ENCODE data around the gene UGT2B17. TPM values are rescaled to one million over a fixed set of nuclear protein-coding genes. Genes with fewer than 3 reads are reported as not detected.
"Not testable (repeated sequence)": the region's sequence is repeated elsewhere in the genome, so short reads cannot be mapped to it uniquely, and the experiment has no call there.

Gene UGT2B17
- total RNA-seq, 1 donor from 2014 or later, result not detected

GRCh38 chr4:68569466-68570121 lies 6.5 kb downstream of the UGT2B17 start:
- no peaks in the 10 kb centered on the region for H3K27me3 ChIP-seq (ENCODE audit: control insufficient read depth in 3 of 3, insufficient read depth in 3 of 3, low read length in 3 of 3)
- no peaks in the 10 kb centered on the region for H3K9me3 ChIP-seq (ENCODE audit: control insufficient read depth in 3 of 3, low read length in 3 of 3)
- H3K9ac ChIP-seq (ENCODE audit: low read depth in 1 of 3, low read length in 3 of 3), result no peak overlapping the region
- H3K27ac ChIP-seq (ENCODE audit: low read depth, low read length), result no peak overlapping the region
- H3K36me3 ChIP-seq (ENCODE audit: control insufficient read depth in 3 of 3, insufficient read depth in 3 of 3, low read length in 3 of 3), result no peaks in the 10 kb centered on the region
- H3K4me3 ChIP-seq (ENCODE audit: low read length in 3 of 3), result no peak overlapping the region
- H3K4me1 ChIP-seq (ENCODE audit: control insufficient read depth in 3 of 3, insufficient read depth in 3 of 3, low read length in 3 of 3), result no peaks in the 10 kb centered on the region

DNA sequence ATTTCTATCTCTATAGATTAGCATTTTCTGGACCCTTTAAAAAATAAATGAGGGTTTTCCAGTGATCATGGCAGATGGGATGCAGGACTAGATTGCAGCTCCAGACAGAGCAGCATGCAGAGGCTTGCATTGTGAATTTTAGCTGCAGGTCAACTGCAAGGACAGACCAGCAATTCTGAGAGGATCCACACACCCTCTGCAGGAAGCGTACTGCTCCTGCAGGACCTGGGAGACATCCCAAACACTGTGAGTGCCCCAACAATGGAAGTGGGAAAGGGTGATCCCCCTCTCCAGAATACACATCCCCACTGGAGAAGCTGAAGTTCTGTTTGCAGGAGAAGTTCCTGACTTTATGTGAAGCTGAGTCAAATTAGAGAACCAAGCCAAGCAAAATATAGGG lies 7.1 kb downstream of the UGT2B17 start:
- not testable (repeated sequence) for H3K9ac ChIP-seq (ENCODE audit: low read depth in 1 of 3, low read length in 3 of 3); H3K9me3 ChIP-seq (ENCODE audit: control insufficient read depth in 3 of 3, low read length in 3 of 3); H3K4me1 ChIP-seq (ENCODE audit: control insufficient read depth in 3 of 3, insufficient read depth in 3 of 3, low read length in 3 of 3); H3K27ac ChIP-seq (ENCODE audit: low read depth, low read length); H3K36me3 ChIP-seq (ENCODE audit: control insufficient read depth in 3 of 3, insufficient read depth in 3 of 3, low read length in 3 of 3); H3K4me3 ChIP-seq (ENCODE audit: low read length in 3 of 3); H3K27me3 ChIP-seq (ENCODE audit: control insufficient read depth in 3 of 3, insufficient read depth in 3 of 3, low read length in 3 of 3)

GRCh38 chr4:68568535-68568934 lies 7.6 kb downstream of the UGT2B17 start:
- H3K27ac ChIP-seq (ENCODE audit: low read depth, low read length); H3K36me3 ChIP-seq (ENCODE audit: control insufficient read depth in 3 of 3, insufficient read depth in 3 of 3, low read length in 3 of 3); H3K27me3 ChIP-seq (ENCODE audit: control insufficient read depth in 3 of 3, insufficient read depth in 3 of 3, low read length in 3 of 3); H3K9me3 ChIP-seq (ENCODE audit: control insufficient read depth in 3 of 3, low read length in 3 of 3); H3K4me1 ChIP-seq (ENCODE audit: control insufficient read depth in 3 of 3, insufficient read depth in 3 of 3, low read length in 3 of 3); H3K9ac ChIP-seq (ENCODE audit: low read depth in 1 of 3, low read length in 3 of 3); H3K4me3 ChIP-seq (ENCODE audit: low read length in 3 of 3): not testable (repeated sequence)

GRCh38 chr4:68566364-68566763 lies 9.8 kb downstream of the UGT2B17 start:
- H3K36me3 ChIP-seq (ENCODE audit: control insufficient read depth in 3 of 3, insufficient read depth in 3 of 3, low read length in 3 of 3); H3K9me3 ChIP-seq (ENCODE audit: control insufficient read depth in 3 of 3, low read length in 3 of 3); H3K27ac ChIP-seq (ENCODE audit: low read depth, low read length); H3K4me1 ChIP-seq (ENCODE audit: control insufficient read depth in 3 of 3, insufficient read depth in 3 of 3, low read length in 3 of 3); H3K9ac ChIP-seq (ENCODE audit: low read depth in 1 of 3, low read length in 3 of 3); H3K4me3 ChIP-seq (ENCODE audit: low read length in 3 of 3); H3K27me3 ChIP-seq (ENCODE audit: control insufficient read depth in 3 of 3, insufficient read depth in 3 of 3, low read length in 3 of 3): not testable (repeated sequence)

DNA sequence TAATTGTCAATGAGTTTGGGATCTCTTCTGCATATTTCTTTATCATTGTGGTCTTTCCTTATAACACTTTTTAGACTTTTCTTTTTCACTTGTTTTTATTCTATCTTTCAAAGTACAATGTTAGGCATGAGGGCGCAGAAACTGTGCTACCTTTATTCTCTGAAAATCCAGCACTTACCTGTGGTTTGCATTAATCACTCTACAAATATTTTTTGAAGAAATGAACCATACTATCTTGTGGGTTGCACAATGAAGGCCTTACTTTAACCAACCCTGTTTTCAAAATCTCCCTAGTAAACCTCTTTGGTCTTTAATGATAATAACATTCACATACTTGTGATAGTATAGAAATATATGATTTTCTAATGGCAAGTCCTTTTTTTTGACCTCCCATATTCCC lies 11.0 kb downstream of the UGT2B17 start:
- not testable (repeated sequence) for H3K27ac ChIP-seq (ENCODE audit: low read depth, low read length); H3K36me3 ChIP-seq (ENCODE audit: control insufficient read depth in 3 of 3, insufficient read depth in 3 of 3, low read length in 3 of 3); H3K4me1 ChIP-seq (ENCODE audit: control insufficient read depth in 3 of 3, insufficient read depth in 3 of 3, low read length in 3 of 3); H3K27me3 ChIP-seq (ENCODE audit: control insufficient read depth in 3 of 3, insufficient read depth in 3 of 3, low read length in 3 of 3); H3K9me3 ChIP-seq (ENCODE audit: control insufficient read depth in 3 of 3, low read length in 3 of 3); H3K4me3 ChIP-seq (ENCODE audit: low read length in 3 of 3); H3K9ac ChIP-seq (ENCODE audit: low read depth in 1 of 3, low read length in 3 of 3)

DNA sequence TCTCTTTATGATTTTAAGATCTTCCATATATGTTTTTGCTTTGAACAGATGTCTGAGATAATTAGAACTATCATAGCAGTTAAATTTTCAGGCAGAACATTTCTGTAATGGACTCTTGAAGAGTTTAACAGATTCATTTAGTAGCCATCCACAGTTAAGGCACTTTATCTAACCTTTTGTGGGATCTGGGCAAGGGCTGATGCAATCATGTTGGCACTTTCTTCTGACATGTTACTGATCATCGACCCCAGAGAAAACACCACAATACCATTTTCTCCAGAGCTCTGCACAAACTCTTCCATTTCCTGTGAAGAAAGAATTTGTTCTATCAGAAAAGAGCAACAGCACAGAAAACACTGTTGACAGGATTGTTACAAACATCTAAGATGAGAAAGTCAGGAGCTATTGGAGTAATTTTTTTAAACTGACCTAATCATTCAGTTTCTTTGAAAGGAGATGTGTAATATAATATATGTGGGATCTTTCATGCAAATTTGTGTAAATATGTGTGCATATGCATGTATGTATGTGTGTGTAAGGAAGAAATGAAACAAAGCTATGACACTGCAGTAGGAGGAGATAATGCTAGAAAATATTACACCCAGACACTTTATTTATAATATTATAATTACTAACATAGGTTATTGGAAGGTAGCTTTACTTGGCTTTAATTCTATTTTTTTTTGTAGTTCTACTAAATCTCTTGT lies 15.6 kb downstream of the UGT2B17 start:
- H3K27me3 ChIP-seq (ENCODE audit: control insufficient read depth in 3 of 3, insufficient read depth in 3 of 3, low read length in 3 of 3); H3K4me1 ChIP-seq (ENCODE audit: control insufficient read depth in 3 of 3, insufficient read depth in 3 of 3, low read length in 3 of 3); H3K36me3 ChIP-seq (ENCODE audit: control insufficient read depth in 3 of 3, insufficient read depth in 3 of 3, low read length in 3 of 3); H3K9ac ChIP-seq (ENCODE audit: low read depth in 1 of 3, low read length in 3 of 3); H3K9me3 ChIP-seq (ENCODE audit: control insufficient read depth in 3 of 3, low read length in 3 of 3); H3K27ac ChIP-seq (ENCODE audit: low read depth, low read length); H3K4me3 ChIP-seq (ENCODE audit: low read length in 3 of 3): not testable (repeated sequence)

- H3K27me3 ChIP-seq (ENCODE audit: control insufficient read depth in 3 of 3, insufficient read depth in 3 of 3, low read length in 3 of 3); H3K36me3 ChIP-seq (ENCODE audit: control insufficient read depth in 3 of 3, insufficient read depth in 3 of 3, low read length in 3 of 3); H3K9ac ChIP-seq (ENCODE audit: low read depth in 1 of 3, low read length in 3 of 3); H3K9me3 ChIP-seq (ENCODE audit: control insufficient read depth in 3 of 3, low read length in 3 of 3); H3K27ac ChIP-seq (ENCODE audit: low read depth, low read length); H3K4me3 ChIP-seq (ENCODE audit: low read length in 3 of 3); H3K4me1 ChIP-seq (ENCODE audit: control insufficient read depth in 3 of 3, insufficient read depth in 3 of 3, low read length in 3 of 3): not testable (repeated sequence)
Measured at GRCh38 chr4:68553830-68554229, 22.3 kb downstream of the UGT2B17 start.

DNA sequence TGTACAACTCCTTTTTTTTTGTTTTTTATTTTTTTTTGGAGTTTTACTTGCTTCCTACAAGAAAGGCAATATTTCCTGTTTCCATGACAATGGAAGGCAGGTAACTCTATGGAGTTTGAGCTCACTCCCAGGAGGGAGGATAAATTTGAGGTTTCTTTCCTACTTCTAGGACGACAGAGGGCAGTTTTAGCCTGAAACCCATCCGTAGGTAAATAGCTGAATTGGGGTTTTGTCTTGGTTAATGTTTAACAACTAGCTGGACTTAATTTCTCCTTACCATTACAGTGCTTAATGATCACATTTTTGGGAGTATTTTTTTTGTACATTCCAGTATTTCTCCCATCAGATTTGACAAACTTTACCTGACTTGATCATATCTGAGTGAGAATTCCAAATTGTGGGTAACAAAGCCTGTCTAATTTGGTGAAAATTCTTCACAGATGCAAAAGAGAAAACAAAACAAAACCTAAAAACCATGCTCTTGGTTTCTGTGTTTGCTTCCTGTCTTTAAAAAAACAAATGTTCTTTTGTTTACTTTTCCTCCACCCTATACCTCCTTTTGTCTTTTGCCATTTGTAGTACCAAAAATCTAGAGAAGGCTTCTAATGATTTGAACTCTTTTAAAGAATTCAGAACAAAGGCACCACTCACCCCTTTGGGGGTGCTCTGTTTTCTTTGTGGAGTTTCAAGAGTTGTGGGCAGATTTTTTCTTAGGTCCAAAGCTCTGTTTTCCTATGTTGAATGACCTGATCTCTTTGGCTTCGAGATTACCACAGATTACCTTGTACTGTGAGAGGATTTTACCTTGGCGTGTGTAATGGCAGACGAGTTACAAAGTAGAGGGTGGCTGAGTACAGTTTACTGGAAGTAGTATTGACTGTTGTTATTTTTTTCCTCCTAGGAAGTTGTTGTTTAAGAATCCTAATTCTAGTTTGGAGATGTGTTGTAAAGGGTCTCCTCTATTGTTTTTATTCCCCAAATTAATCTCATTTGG lies 23.0 kb downstream of the UGT2B17 start:
- H3K4me1 ChIP-seq (ENCODE audit: control insufficient read depth in 3 of 3, insufficient read depth in 3 of 3, low read length in 3 of 3); H3K4me3 ChIP-seq (ENCODE audit: low read length in 3 of 3); H3K27me3 ChIP-seq (ENCODE audit: control insufficient read depth in 3 of 3, insufficient read depth in 3 of 3, low read length in 3 of 3); H3K9me3 ChIP-seq (ENCODE audit: control insufficient read depth in 3 of 3, low read length in 3 of 3); H3K27ac ChIP-seq (ENCODE audit: low read depth, low read length); H3K9ac ChIP-seq (ENCODE audit: low read depth in 1 of 3, low read length in 3 of 3); H3K36me3 ChIP-seq (ENCODE audit: control insufficient read depth in 3 of 3, insufficient read depth in 3 of 3, low read length in 3 of 3): not testable (repeated sequence)

- H3K9ac ChIP-seq (ENCODE audit: low read depth in 1 of 3, low read length in 3 of 3); H3K27me3 ChIP-seq (ENCODE audit: control insufficient read depth in 3 of 3, insufficient read depth in 3 of 3, low read length in 3 of 3); H3K4me3 ChIP-seq (ENCODE audit: low read length in 3 of 3); H3K9me3 ChIP-seq (ENCODE audit: control insufficient read depth in 3 of 3, low read length in 3 of 3); H3K27ac ChIP-seq (ENCODE audit: low read depth, low read length); H3K4me1 ChIP-seq (ENCODE audit: control insufficient read depth in 3 of 3, insufficient read depth in 3 of 3, low read length in 3 of 3); H3K36me3 ChIP-seq (ENCODE audit: control insufficient read depth in 3 of 3, insufficient read depth in 3 of 3, low read length in 3 of 3): not testable (repeated sequence)
Measured at GRCh38 chr4:68542742-68543141, 33.4 kb downstream of the UGT2B17 start.

- no peaks in the 10 kb centered on the region for H3K27me3 ChIP-seq (ENCODE audit: control insufficient read depth in 3 of 3, insufficient read depth in 3 of 3, low read length in 3 of 3)
- H3K27ac ChIP-seq (ENCODE audit: low read depth, low read length), result no peak overlapping the region
- no peaks in the 10 kb centered on the region for H3K4me1 ChIP-seq (ENCODE audit: control insufficient read depth in 3 of 3, insufficient read depth in 3 of 3, low read length in 3 of 3)
- no peaks in the 10 kb centered on the region for H3K36me3 ChIP-seq (ENCODE audit: control insufficient read depth in 3 of 3, insufficient read depth in 3 of 3, low read length in 3 of 3)
- H3K9ac ChIP-seq (ENCODE audit: low read depth in 1 of 3, low read length in 3 of 3), result no peak overlapping the region
- H3K4me3 ChIP-seq (ENCODE audit: low read length in 3 of 3), result no peak overlapping the region
- H3K9me3 ChIP-seq (ENCODE audit: control insufficient read depth in 3 of 3, low read length in 3 of 3), result no peaks in the 10 kb centered on the region
Measured at GRCh38 chr4:68536375-68536774, 39.7 kb downstream of the UGT2B17 start.
